Myometrial cell (primary cell): ENCODE measurements around the gene TBX6. TPM values are rescaled to one million over a fixed set of nuclear protein-coding genes. Genes with fewer than 3 reads are reported as not detected.

Experiments used
- total RNA-seq: library from RNA; depleted of rRNA; stranded (reverse); fragments of >200 nt; gene quantifications from 2 replicates; pipeline ENCODE4 v1.2.3, GENCODE V29; 2015

TBX6 gene
- 0.35 and 0.86 TPM in 2 replicates for total RNA-seq

GRCh38 chr16:30091474-30092372 lies at the start of gene TBX6:
TBX6 (minus strand) TSS chr16:30091924; CDS start chr16:30091193, 731 bp downstream.

DNA sequence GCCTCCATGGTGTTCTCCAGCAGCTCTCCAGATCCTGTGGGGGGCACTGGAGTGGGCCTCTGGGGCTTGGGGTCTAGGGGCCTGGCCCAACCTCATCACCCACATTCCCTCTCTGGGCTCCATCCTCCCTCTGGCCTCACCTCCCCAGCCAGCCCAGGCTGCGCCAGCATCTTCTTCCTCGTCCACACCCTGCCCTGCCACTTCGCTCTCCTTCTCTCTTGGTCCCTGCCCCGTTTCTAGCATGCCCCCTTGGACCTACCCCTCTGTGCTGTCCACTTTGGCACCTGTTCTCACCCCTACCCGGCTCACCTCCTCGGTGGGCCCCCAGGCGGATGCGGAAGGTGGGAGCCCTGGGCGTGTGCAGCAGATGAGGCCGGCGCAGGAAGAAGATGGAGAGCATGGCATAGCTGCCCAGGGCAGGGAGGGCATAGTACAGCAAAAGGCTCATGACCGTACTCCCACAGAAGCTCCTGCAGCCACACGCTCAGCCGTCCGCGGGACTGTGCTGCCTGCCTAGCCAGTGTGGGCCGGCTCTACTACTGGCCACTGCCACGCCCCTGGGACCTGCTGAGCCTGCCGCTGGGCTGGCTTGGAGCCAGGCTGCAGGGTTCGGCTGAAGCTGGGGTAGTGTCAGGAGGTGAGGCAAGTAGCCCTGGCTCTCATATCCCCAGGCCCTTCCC lies 21.4 kb upstream of the TBX6 start, which contains the start of gene GDPD3:
Gene GDPD3 (minus strand): TSS at position 507 of the 680 bp plus-strand sequence. CDS start 59 bp downstream, at position 448.

GRCh38 chr16:30096105-30096861 lies 4.6 kb upstream of the TBX6 start, which contains the start of gene YPEL3:
YPEL3 (minus strand) TSS chr16:30096213; CDS start chr16:30095482, 731 bp downstream.

DNA sequence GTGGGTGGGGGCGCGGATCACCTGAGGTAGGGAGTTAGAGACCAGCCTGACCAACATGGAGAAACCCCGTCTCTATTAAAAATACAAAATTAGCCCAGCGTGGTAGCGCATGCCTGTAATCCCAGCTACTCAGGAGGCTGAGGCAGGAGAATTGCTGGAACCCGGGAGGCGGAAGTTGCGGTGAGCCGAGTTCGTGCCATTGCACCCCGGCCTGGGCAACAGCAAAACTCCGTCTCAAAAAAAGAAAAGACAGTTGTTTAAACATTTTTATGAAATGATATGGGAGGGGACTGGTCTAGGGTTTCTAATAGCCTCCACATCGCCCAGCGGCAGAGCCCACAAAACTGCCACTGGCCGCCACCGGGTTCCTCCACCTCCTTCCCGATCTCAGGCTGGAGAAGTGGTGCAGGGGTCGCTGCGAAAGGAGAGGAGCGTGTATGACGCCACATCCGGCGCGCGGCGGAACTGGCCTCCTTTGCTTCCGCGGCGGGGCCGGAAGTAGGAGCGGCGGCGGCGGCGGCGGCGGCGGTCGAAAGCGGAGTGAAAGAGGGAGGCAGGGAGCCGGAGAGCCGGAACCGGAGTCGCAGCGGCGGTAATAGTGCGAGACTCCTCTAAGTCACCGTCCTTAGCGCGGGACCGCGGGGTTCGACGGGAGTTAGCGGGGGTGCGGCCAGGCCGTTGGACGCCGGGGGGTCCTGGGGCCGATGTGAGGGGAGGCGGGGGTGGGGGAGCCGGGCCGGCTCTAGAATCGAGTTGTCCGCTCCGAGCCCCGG lies 16.0 kb downstream of the TBX6 start, which contains the start of gene PPP4C:
Gene PPP4C (plus strand): TSS at position 492 of the 773 bp plus-strand sequence. CDS start 384 bp downstream, outside the sequence.

GRCh38 chr16:30065102-30065942 lies 26.4 kb downstream of the TBX6 start, which contains the start of gene ALDOA:
ALDOA (plus strand) TSS chr16:30065760; CDS start chr16:30066898, 1,138 bp downstream.

Other genes with a start within 250 kb of the TBX6 start
- 101 and 105 TPM in 2 replicates for gene CDIPT, start 228.7 kb downstream of the TBX6 start, total RNA-seq
- 7.1 and 17.9 TPM in 2 replicates for gene SEZ6L2, start 192.4 kb downstream of the TBX6 start, total RNA-seq
- gene ASPHD1, start 191.4 kb downstream of the TBX6 start, total RNA-seq: 8.1 and 11.5 TPM in 2 replicates
- gene KCTD13, start 165.7 kb downstream of the TBX6 start, total RNA-seq: 6.1 and 9.7 TPM in 2 replicates
- 141 and 145 TPM in 2 replicates for gene TMEM219, start 129.8 kb downstream of the TBX6 start, total RNA-seq
- gene TAOK2, start 118.1 kb downstream of the TBX6 start, total RNA-seq: 36.9 and 38.3 TPM in 2 replicates
- 12.1 and 13.8 TPM in 2 replicates for gene HIRIP3, start 96.3 kb downstream of the TBX6 start, total RNA-seq
- gene INO80E, start 95.7 kb downstream of the TBX6 start, total RNA-seq: 56.8 and 138 TPM in 2 replicates
- gene DOC2A, start 80.9 kb downstream of the TBX6 start, total RNA-seq: 0.53 TPM in 1 of 2 replicates, not detected in the other
- gene C16orf92, start 68.7 kb downstream of the TBX6 start, total RNA-seq: not detected in 2 replicates
- gene TLCD3B, start 60.7 kb downstream of the TBX6 start, total RNA-seq: 1.2 TPM in 1 of 2 replicates, not detected in the other
- gene ALDOA, start 26.2 kb downstream of the TBX6 start, total RNA-seq: 1,681 and 1,789 TPM in 2 replicates
- gene PPP4C, start 15.9 kb downstream of the TBX6 start, total RNA-seq: 141 and 176 TPM in 2 replicates
- gene YPEL3, start 4.3 kb upstream of the TBX6 start, total RNA-seq: 17.9 and 28.3 TPM in 2 replicates
- 0.89 and 2.9 TPM in 2 replicates for gene GDPD3, start 21.6 kb upstream of the TBX6 start, total RNA-seq
- gene MAPK3, start 31.3 kb upstream of the TBX6 start, total RNA-seq: 69.5 and 90.6 TPM in 2 replicates
- 4.3 and 7.2 TPM in 2 replicates for gene CORO1A, start 91.7 kb upstream of the TBX6 start, total RNA-seq
- 316 and 413 TPM in 2 replicates for gene BOLA2B, start 101.7 kb upstream of the TBX6 start, total RNA-seq
- gene SLX1A, start 102.0 kb upstream of the TBX6 start, total RNA-seq: 57.9 and 58.7 TPM in 2 replicates
- 1.7 and 5.0 TPM in 2 replicates for gene SULT1A3, start 107.3 kb upstream of the TBX6 start, total RNA-seq
- 0.18 and 0.29 TPM in 2 replicates for gene NPIPB13, start 156.6 kb upstream of the TBX6 start, total RNA-seq